ENCODE data around the gene ITIH3. TPM values are rescaled to one million over a fixed set of nuclear protein-coding genes. Genes with fewer than 3 reads are reported as not detected.

Gene ITIH3
- total RNA-seq = 0.65 and 4.9 TPM in 2 replicates

GRCh38 chr3:52794612-52795099, at the start of gene ITIH3:
Gene ITIH3 (plus strand): TSS chr3:52794796. CDS start chr3:52794804, 8 bp downstream.

DNA sequence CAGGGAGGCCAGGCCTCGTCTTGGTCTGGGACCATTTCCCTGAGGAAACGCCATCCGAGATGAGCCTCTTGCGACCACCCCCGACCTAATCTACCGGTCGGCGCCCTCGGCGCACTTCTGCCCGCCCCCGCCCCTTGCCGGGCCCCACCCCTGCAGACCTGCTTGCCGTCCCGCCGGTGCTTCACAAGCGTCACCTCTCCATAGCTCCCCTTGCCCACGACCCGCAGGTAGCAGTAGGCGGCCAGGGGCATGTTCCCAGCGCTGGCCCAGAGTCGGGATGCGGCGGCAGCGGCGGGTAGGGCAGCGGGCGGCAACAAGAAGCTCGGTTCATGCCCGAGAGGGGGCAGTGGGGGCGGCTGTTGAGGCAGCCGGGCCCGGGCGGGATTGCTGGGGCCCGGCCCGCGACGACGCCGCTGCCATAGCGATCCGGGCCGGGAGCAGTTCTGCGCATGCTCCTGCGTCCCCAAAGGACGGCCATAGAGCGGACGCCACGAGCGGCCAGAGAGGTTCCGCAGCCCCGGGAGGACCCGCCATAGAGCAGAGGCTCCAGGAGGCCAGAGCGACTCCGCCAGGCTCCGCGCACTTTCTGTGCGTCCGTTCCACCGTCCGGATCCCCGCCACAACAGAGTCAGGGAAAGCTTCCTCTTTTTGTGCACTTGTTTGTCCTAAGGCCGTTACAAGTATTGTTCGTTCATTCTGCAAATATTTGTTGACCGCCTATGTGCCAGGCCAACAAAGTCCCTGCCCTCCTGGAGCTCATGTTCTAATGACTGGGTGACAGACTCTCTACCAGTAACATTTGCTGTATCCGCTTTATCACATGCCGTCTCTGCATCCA, 23.9 kb upstream of the ITIH3 start, which contains the start of gene NEK4:
NEK4 (minus strand) TSS at position 445 of the 838 bp plus-strand sequence; CDS start at position 251, 194 bp downstream.

DNA sequence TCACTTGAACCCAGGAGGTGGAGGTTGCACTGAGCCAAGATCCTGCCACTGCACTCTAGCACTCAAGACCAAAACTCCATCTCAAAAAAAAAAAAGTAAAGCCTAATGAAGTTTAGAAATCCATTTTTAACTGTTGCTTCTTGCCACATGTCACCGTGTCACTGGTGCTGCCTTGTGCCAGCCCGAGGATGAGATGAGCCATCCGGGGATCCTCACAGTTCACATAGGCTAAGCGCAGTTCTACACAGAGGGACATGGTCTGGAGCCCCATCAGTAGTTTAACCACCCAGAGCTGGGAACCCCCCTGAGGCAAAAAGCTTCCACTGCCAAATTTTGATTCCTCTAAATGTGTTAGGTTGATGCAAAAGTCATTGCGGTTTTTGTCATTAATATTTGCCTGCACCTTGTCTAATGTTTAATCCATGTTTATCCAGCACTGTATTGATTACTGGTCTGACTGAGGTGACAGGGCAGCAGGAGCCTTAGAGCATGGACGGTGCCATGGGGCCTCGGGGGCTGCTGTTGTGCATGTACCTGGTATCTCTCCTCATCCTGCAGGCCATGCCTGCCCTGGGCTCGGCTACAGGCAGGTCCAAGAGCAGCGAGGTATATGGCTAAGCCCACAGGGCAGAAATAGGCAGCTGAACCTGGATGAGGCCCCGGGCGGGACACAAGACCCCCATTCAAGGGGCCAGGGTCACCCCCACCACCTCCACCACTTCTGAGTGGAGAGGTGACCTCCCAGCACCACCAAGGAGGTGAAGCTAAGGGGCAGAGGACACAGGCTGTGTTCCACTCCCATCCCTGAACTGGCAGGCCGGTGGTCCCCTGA, 17.3 kb upstream of the ITIH3 start, which contains the start of gene ITIH1:
ITIH1 (plus strand) TSS at position 473 of the 832 bp plus-strand sequence; CDS start at position 490, 17 bp downstream.

DNA sequence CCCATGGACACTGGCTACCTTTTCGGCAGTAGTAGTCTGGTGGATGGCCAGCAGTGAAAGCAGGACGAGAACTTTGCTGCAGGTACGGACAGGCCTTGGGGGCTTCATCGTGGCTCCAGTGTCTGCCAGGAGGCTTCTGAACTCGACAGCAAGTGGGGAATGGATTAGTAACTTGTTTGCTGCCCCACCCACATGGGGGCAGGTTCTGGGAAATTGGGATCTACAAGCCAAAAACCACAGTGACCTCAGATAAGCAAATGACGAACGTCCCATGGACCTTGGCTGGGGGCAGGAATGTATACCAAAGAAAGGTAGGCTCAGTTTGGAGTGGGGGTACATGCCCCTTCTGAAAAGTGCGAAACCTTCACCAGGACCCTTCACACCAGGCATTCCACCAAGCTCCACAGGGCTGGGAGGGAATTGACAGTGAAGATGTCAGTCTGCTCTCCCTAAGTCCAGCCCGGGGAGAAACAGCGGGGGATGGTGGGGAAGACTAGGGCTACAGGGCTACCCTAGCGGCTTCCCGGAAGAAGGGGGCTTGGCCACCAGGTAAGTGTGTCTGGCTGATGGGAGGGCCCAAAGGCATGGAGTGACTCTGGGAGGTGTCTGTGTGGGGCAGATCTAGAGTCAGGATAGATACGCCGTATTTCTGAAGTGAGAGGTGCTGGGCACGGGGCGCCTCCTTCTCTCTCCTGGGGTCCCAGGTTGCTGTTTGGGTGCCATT, 36.1 kb downstream of the ITIH3 start, which contains the start of gene ITIH4:
ITIH4 (minus strand) TSS at position 138 of the 724 bp plus-strand sequence; CDS start at position 108, 30 bp downstream.

GRCh38 chr3:52834871-52835501, 40.4 kb downstream of the ITIH3 start, which contains the start of gene MUSTN1:
Gene MUSTN1 (minus strand): TSS chr3:52835019. CDS start chr3:52834948, 71 bp downstream.

Other genes starting within 250 kb of the ITIH3 start
- gene PBRM1, start 108.9 kb upstream of the ITIH3 start, total RNA-seq = 21.1 and 43.1 TPM in 2 replicates
- gene GNL3, start 108.8 kb upstream of the ITIH3 start, total RNA-seq = 76.4 and 77.9 TPM in 2 replicates
- gene GLT8D1, start 89.0 kb upstream of the ITIH3 start, total RNA-seq = 95.6 and 102 TPM in 2 replicates
- gene SPCS1, start 88.7 kb upstream of the ITIH3 start, total RNA-seq = 151 and 153 TPM in 2 replicates
- 9.7 and 12.2 TPM in 2 replicates for gene NEK4, start 23.9 kb upstream of the ITIH3 start, total RNA-seq
- gene ITIH1, start 17.2 kb upstream of the ITIH3 start, total RNA-seq = not detected in 2 replicates
- 0.49 and 4.5 TPM in 2 replicates for gene ITIH4, start 35.9 kb downstream of the ITIH3 start, total RNA-seq
- gene MUSTN1, start 40.2 kb downstream of the ITIH3 start, total RNA-seq = not detected in 2 replicates
- gene STIMATE, start 102.8 kb downstream of the ITIH3 start, total RNA-seq = 11.6 and 12.0 TPM in 2 replicates